NCI-H82 (cell line): ENCODE results near the gene FGGY.
"Not testable (repeated sequence)": the region's sequence is repeated elsewhere in the genome, so short reads cannot be mapped to it uniquely, and the experiment has no call there.

Experiments
- DNase-seq: peaks from one replicate; lab custom pipeline; 2025; lab: John Stamatoyannopoulos, UW

FGGY gene

GRCh38 chr1:59443310-59443709 lies 146.4 kb downstream of the FGGY start:
- no peak for DNase-seq

GRCh38 chr1:59444520-59444919 lies 147.6 kb downstream of the FGGY start:
- DNase-seq, result no peak

- DNase-seq, result no peak
Measured at GRCh38 chr1:59445040-59445439, 148.1 kb downstream of the FGGY start.

- DNase-seq, result no peak
Measured at GRCh38 chr1:59446257-59446901, 149.5 kb downstream of the FGGY start.

- DNase-seq, result no peak
Measured at GRCh38 chr1:59452026-59452425, 155.1 kb downstream of the FGGY start.

- DNase-seq, result no peak
Measured at GRCh38 chr1:59452559-59452958, 155.7 kb downstream of the FGGY start.

GRCh38 chr1:59453297-59453968 lies 156.5 kb downstream of the FGGY start:
- no peak for DNase-seq

GRCh38 chr1:59455206-59455605 lies 158.3 kb downstream of the FGGY start:
- DNase-seq, result no peak

GRCh38 chr1:59457786-59458185 lies 160.9 kb downstream of the FGGY start:
- DNase-seq, result no peak

GRCh38 chr1:59458884-59459283 lies 162.0 kb downstream of the FGGY start:
- DNase-seq, result peak; percentile 77

GRCh38 chr1:59462942-59463341 lies 166.0 kb downstream of the FGGY start:
- not testable (repeated sequence) for DNase-seq

- DNase-seq, result not testable (repeated sequence)
Measured at GRCh38 chr1:59465478-59465877, 168.6 kb downstream of the FGGY start.

- DNase-seq, result no peak
Measured at GRCh38 chr1:59468828-59469428, 172.0 kb downstream of the FGGY start.

GRCh38 chr1:59471991-59472570 lies 175.2 kb downstream of the FGGY start:
- not testable (repeated sequence) for DNase-seq

GRCh38 chr1:59473831-59474230 lies 176.9 kb downstream of the FGGY start:
- DNase-seq, result no peak

- no peak for DNase-seq
Measured at GRCh38 chr1:59474496-59474895, 177.6 kb downstream of the FGGY start.

- DNase-seq, result no peak
Measured at GRCh38 chr1:59475737-59476136, 178.8 kb downstream of the FGGY start.

- no peak for DNase-seq
Measured at GRCh38 chr1:59477286-59477685, 180.4 kb downstream of the FGGY start.

GRCh38 chr1:59477867-59478266 lies 181.0 kb downstream of the FGGY start:
- DNase-seq, result no peak

- no peak for DNase-seq
Measured at GRCh38 chr1:59478822-59479221, 181.9 kb downstream of the FGGY start.

- no peak for DNase-seq
Measured at GRCh38 chr1:59480188-59480888, 183.4 kb downstream of the FGGY start.

GRCh38 chr1:59481881-59482505 lies 185.1 kb downstream of the FGGY start:
- peak; percentile 58 for DNase-seq
